Measurements from ENCODE around the gene RSPH10B. TPM values are rescaled to one million over a fixed set of nuclear protein-coding genes. Genes with fewer than 3 reads are reported as not detected.
A peak's percentile ranks its signal among the peaks of the same experiment; 100 is the strongest.
"Not testable (repeated sequence)": the region's sequence is repeated elsewhere in the genome, so short reads cannot be mapped to it uniquely, and the experiment has no call there.

RSPH10B gene
- total RNA-seq, 4 donors from 2014 or later, result not detected

- TF ChIP-seq CTCF (IDR thresholded peaks at IDR 0.05) (peak in 1 of 3 experiments; percentile 6), EP300 (IDR thresholded peaks at IDR 0.05) (no peak), POLR2AphosphoS5 (IDR thresholded peaks at IDR 0.05) (peak; percentile 71 to 94), POLR2A (IDR thresholded peaks at IDR 0.05; ENCODE audit: low read depth) (peak; percentile 72)
- Histone ChIP-seq H3K9me3 (no peaks in the 10 kb centered on the region), H3K36me3 (peaks cover 0 to 27% (median 10%) of the 10 kb centered on the region in 4 donors), H3K27ac (replicated peaks in 1 of 4) (peak within 1 kb of the TSS; percentile 88 to 99 (median 92)), H3K4me3 (peak within 1 kb of the TSS; percentile 67 to 80 (median 76)), H3K4me1 (peaks cover 16 to 40% (median 32%) of the 10 kb centered on the region in 4 donors), H3K27me3 (no peaks in the 10 kb centered on the region)
- WGBS, result under 1% methylated on average over 43 of the region's 84 CpGs
- peak; percentile 100 for DNase-seq (ENCODE audit: extremely low spot score)
- intact Hi-C loops (cut with DNase I), result no loop called here
Measured at GRCh38 chr7:6008668-6009611, 38.5 kb upstream of the RSPH10B start, which contains the start of the genes AIMP2 and PMS2. TSS of gene AIMP2 (plus strand) at chr7:6009272. CDS start at chr7:6009364, 92 bp downstream. TSS of gene PMS2 (minus strand) at chr7:6009049. CDS start at chr7:6009019, 30 bp downstream.

- H3K27ac ChIP-seq (replicated peaks in 1 of 4), result peak overlapping the region; percentile 88 to 99 (median 92)
- not testable (repeated sequence) for H3K27me3 ChIP-seq
- WGBS, result 46% methylated on average over 27 of the region's 27 CpGs
Measured at GRCh38 chr7:6007835-6008590, 37.5 kb upstream of the RSPH10B start.

GRCh38 chr7:6007386-6007785 lies 36.9 kb upstream of the RSPH10B start:
- peaks cover 16 to 40% (median 30%) of the 10 kb centered on the region in 4 donors for H3K4me1 ChIP-seq
- H3K4me3 ChIP-seq, result no peak overlapping the region
- no peak for DNase-seq (ENCODE audit: extremely low spot score)
- H3K27me3 ChIP-seq, result no peaks in the 10 kb centered on the region
- no peak for TF ChIP-seq EP300 (IDR thresholded peaks at IDR 0.05)
- TF ChIP-seq CTCF (IDR thresholded peaks at IDR 0.05), result no peak
- TF ChIP-seq POLR2AphosphoS5 (IDR thresholded peaks at IDR 0.05), result no peak
- no peak for TF ChIP-seq POLR2A (IDR thresholded peaks at IDR 0.05; ENCODE audit: low read depth)
- no peaks in the 10 kb centered on the region for H3K9me3 ChIP-seq
- H3K27ac ChIP-seq (replicated peaks in 1 of 4), result no peak overlapping the region
- intact Hi-C loops (cut with DNase I), result no loop called here
- H3K36me3 ChIP-seq, result peaks cover 3 to 31% (median 18%) of the 10 kb centered on the region in 4 donors
- 92% methylated on average over 4 of the region's 4 CpGs for WGBS

More at GRCh38 chr7:6007835-6008590, 37.5 kb upstream of the RSPH10B start:
- intact Hi-C loops (cut with DNase I); H3K9me3 ChIP-seq; DNase-seq (ENCODE audit: extremely low spot score): not testable (repeated sequence)
- Histone ChIP-seq H3K4me1 (peaks cover 16 to 40% (median 32%) of the 10 kb centered on the region in 4 donors), H3K36me3 (peaks cover 0 to 31% (median 15%) of the 10 kb centered on the region in 4 donors), H3K4me3 (peak overlapping the region; percentile 67 to 80 (median 76))

GRCh38 chr7:5997210-5997808 lies 26.8 kb upstream of the RSPH10B start:
- Histone ChIP-seq H3K27ac (replicated peaks in 1 of 4) (peak overlapping the region in 3 of 4 donors; percentile 7 to 39 (median 16)), H3K27me3 (no peaks in the 10 kb centered on the region), H3K4me1 (peaks cover 0 to 8% (median 2%) of the 10 kb centered on the region in 4 donors), H3K9me3 (no peaks in the 10 kb centered on the region), H3K36me3 (peaks cover 5 to 87% (median 67%) of the 10 kb centered on the region in 4 donors), H3K4me3 (no peak overlapping the region)
- intact Hi-C loops (cut with DNase I), result loop anchor here (10.0 kb wide), 2 partner anchors 327 to 437 kb away; no protein-coding TSS in a partner anchor
- WGBS, result 55% methylated on average over 10 of the region's 10 CpGs
- no peak for DNase-seq (ENCODE audit: extremely low spot score)
- TF ChIP-seq EP300 (IDR thresholded peaks at IDR 0.05) (no peak), CTCF (IDR thresholded peaks at IDR 0.05) (peak; percentile 50 to 66 (median 63)), POLR2A (IDR thresholded peaks at IDR 0.05; ENCODE audit: low read depth) (no peak), POLR2AphosphoS5 (IDR thresholded peaks at IDR 0.05) (no peak)

GRCh38 chr7:5987061-5987460 lies 16.6 kb upstream of the RSPH10B start:
- not testable (repeated sequence) for H3K27me3 ChIP-seq; H3K9me3 ChIP-seq; H3K27ac ChIP-seq (replicated peaks in 1 of 4); H3K4me3 ChIP-seq; DNase-seq (ENCODE audit: extremely low spot score); H3K4me1 ChIP-seq
- intact Hi-C loops (cut with DNase I), result loop anchor here (2.0 kb wide), 1 partner anchor 14 kb away; no protein-coding TSS in a partner anchor
- whole genome bisulfite sequencing, result 93% methylated on average over 14 of the region's 15 CpGs
- H3K36me3 ChIP-seq, result peaks cover 15 to 63% (median 51%) of the 10 kb centered on the region in 4 donors

- 100% methylated on average over 1 of the region's 12 CpGs for WGBS
- DNase-seq (ENCODE audit: extremely low spot score); intact Hi-C loops (cut with DNase I); H3K4me1 ChIP-seq; H3K4me3 ChIP-seq; H3K27me3 ChIP-seq; H3K9me3 ChIP-seq; H3K27ac ChIP-seq (replicated peaks in 1 of 4): not testable (repeated sequence)
- peaks cover 0 to 34% (median 15%) of the 10 kb centered on the region in 4 donors for H3K36me3 ChIP-seq
Measured at GRCh38 chr7:5979680-5980314, 9.3 kb upstream of the RSPH10B start.

GRCh38 chr7:5973580-5973979 lies 3.1 kb upstream of the RSPH10B start:
- H3K27ac ChIP-seq (replicated peaks in 1 of 4); H3K9me3 ChIP-seq; intact Hi-C loops (cut with DNase I); H3K4me1 ChIP-seq; H3K4me3 ChIP-seq; DNase-seq (ENCODE audit: extremely low spot score); H3K27me3 ChIP-seq: not testable (repeated sequence)
- peaks cover 0 to 18% (median 9%) of the 10 kb centered on the region in 4 donors for H3K36me3 ChIP-seq
- WGBS, result no CpG with 5 or more reads among the region's 8 CpGs

Data from esophagus muscularis mucosa (tissue), 4 donors.